ENCODE results near the gene TECPR1.
A peak's percentile ranks its signal among the peaks of the same experiment; 100 is the strongest.

Gene TECPR1

GRCh38 chr7:98210513-98211220 is 41.4 kb downstream of the TECPR1 start:
- no peak for DNase-seq

- DNase-seq = no peak
Observed at GRCh38 chr7:98209166-98209920, 42.7 kb downstream of the TECPR1 start.

- DNase-seq = no peak
Observed at GRCh38 chr7:98206451-98207330, 45.3 kb downstream of the TECPR1 start.

GRCh38 chr7:98205162-98205845 is 46.7 kb downstream of the TECPR1 start:
- DNase-seq = no peak

- no peak for DNase-seq
Observed at GRCh38 chr7:98204670-98205069, 47.4 kb downstream of the TECPR1 start.

GRCh38 chr7:98203964-98204605 is 47.9 kb downstream of the TECPR1 start:
- DNase-seq = no peak

- no peak for DNase-seq
Observed at GRCh38 chr7:98203261-98203963, 48.6 kb downstream of the TECPR1 start.

GRCh38 chr7:98202367-98203195 is 49.5 kb downstream of the TECPR1 start:
- peak; percentile 82 for DNase-seq

GRCh38 chr7:98200364-98200763 is 51.7 kb downstream of the TECPR1 start:
- peak; percentile 20 for DNase-seq

GRCh38 chr7:98199131-98199530 is 52.9 kb downstream of the TECPR1 start:
- DNase-seq = no peak

- DNase-seq = no peak
Observed at GRCh38 chr7:98196706-98197605, 55.1 kb downstream of the TECPR1 start.

GRCh38 chr7:98194672-98195457 is 57.2 kb downstream of the TECPR1 start:
- DNase-seq = no peak

- no peak for DNase-seq
Observed at GRCh38 chr7:98194186-98194585, 57.8 kb downstream of the TECPR1 start.

GRCh38 chr7:98193474-98194180 is 58.4 kb downstream of the TECPR1 start:
- no peak for DNase-seq

- DNase-seq = no peak
Observed at GRCh38 chr7:98192781-98193457, 59.1 kb downstream of the TECPR1 start.

- no peak for DNase-seq
Observed at GRCh38 chr7:98191668-98192431, 60.2 kb downstream of the TECPR1 start.

GRCh38 chr7:98189559-98189958 is 62.5 kb downstream of the TECPR1 start:
- no peak for DNase-seq

Measured in activated CD4-positive, alpha-beta T cell treated with anti-CD3 and anti-CD28 coated beads, Interleukin-10, Interleukin-2, amounts not matched to agents 100 ng/mL and 50 ng/mL, durations not matched to agents 16 hours and 8 hours (primary cell).